Measurements from ENCODE around the gene TPSB2.
"Not testable (repeated sequence)": the region's sequence is repeated elsewhere in the genome, so short reads cannot be mapped to it uniquely, and the experiment has no call there.

DNA sequence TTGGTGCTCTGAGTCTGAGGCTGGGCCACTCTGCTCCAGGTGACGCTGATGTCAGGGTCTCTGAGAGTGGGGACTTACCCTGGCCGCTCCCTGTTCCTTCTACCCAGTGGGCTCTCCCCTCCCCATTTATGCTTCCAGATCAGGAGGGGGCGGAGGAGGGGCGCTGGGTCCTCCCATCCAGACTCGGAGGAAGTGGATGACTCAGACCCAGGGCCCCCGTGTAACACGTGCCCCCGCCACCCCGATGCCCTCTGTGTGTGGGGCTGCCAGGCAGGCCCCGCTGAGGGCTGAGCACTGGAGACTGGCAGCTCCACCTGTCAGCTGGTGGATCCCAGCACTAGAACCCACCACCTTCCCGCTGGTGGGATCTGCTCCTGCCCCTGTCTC is at the start of gene TPSB2:
- TF ChIP-seq CTCF (conservative IDR thresholded peaks at IDR 0.05; ENCODE audit: low read depth, low read length); EZH2 (IDR thresholded peaks at IDR 0.05; ENCODE audit: borderline replicate concordance, low read depth, low read length, poor library complexity, severe bottlenecking): not testable (repeated sequence)

Measured in A673 (cell line).